Retina (tissue), 1 donor: ENCODE measurements around the gene NDUFAF2.
"Not testable (repeated sequence)": the region's sequence is repeated elsewhere in the genome, so short reads cannot be mapped to it uniquely, and the experiment has no call there.

Experiments
- DNase-seq: peaks from one replicate; pipeline ENCODE4 v3.0.0-alpha.2; 2016

The NDUFAF2 gene

GRCh38 chr5:61182449-61182848 lies 237.4 kb downstream of the NDUFAF2 start:
- DNase-seq: no peak

DNA sequence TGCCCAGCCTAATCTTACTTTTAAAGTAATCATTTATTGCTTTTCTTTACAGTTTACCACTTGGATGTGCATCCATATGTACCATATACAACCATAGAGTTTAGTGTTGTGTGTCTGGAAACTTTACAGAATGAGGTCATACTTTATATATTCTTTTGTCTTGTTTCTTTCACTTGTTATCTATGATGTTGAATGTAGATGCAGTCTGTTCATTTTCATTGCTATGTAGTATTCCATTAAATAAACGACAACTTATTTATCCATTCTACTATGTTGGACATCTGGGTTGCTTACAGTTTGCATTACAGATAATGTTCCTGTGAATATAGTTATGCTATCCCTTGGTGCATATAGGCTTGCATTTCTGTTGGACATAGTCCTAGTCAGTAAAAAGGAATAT lies 238.5 kb downstream of the NDUFAF2 start:
- DNase-seq: no peak

- no peak for DNase-seq
Observed at GRCh38 chr5:61184708-61185107, 239.7 kb downstream of the NDUFAF2 start.

DNA sequence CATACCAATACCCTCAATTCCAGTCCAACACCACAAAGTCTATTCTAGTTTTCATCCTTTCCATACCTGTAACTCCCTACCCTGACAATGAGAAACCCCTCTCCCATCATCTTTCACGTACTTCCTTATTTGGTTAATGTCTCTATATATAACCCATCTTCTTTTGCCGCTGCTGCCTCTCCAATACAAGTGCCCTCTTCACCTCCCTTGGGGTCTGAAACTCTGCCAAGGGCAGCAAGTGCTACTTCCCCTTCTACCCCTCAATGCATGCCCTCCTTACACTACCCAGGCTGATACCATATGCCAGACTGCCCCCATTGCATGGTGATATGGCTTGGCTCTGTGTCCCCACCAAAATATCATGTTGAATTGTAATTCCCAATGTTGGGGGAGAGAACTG lies 241.6 kb downstream of the NDUFAF2 start:
- DNase-seq: no peak

DNA sequence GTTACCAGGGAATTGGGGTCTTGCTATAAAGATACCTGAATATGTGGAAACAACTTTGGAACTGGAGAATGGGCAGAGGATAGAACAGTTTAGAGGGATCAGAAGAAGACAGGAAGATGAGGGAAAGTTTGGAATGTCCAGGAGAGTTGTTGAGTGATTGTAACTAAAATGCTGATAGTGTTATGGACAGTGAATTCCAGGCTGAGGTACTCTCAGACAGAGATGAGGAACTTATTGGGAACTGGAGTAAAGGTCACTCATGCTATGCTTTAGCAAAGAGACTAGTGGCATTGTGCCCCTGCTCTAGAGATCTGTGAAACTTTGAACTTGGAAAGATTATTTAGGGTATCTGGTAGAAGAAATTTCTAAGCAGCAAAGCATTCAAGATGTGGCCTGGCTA lies 242.3 kb downstream of the NDUFAF2 start:
- not testable (repeated sequence) for DNase-seq

DNA sequence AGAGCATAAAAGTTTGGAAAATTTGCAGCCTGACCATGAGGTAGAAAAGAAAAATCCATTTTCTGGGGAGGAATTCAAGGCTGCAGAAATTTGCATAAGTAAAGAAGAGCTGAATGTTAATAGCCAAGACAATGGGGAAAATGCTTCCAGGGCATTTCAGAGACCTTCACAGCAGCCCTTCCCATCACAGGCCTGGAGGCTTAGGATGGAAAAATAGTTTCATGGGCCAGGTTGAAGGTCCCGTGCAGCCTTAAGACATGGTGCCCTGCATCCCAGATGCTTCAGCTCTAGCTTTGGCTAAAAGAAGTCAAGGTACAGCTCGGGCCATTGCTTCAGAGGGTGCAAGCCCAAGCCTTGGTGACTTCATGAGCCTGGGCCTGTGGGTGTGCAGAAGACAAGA lies 242.8 kb downstream of the NDUFAF2 start:
- DNase-seq: not testable (repeated sequence)

GRCh38 chr5:61198606-61199005 lies 253.6 kb downstream of the NDUFAF2 start:
- DNase-seq: no peak

DNA sequence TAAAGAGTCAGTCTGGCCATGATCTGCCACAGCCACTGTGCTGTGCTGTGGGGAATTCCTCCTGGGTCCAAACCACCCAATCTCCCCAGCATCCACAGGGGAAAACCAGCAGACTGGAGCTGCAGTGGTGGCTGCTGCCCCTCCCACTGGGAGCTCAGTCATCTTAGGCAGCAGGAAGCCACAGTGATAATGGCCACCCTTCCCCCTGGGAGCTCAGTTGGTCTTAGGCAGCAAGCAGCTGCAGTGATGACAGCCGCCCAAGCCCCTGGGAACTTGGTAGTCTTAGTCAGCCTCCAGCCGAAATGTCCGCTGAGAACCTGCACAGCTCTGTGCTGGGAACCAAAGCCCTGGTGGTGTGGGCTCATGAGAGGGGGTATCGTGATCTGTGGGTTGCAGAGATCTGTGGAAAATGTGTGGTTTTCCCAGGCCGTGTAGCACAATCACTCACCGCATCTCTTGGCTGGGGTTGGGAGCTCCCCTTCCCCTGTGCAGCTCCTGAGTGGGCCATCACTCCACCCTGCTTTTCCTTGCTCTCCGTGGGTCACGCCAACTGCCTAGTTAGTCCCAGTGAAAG lies 255.7 kb downstream of the NDUFAF2 start:
- no peak for DNase-seq

DNA sequence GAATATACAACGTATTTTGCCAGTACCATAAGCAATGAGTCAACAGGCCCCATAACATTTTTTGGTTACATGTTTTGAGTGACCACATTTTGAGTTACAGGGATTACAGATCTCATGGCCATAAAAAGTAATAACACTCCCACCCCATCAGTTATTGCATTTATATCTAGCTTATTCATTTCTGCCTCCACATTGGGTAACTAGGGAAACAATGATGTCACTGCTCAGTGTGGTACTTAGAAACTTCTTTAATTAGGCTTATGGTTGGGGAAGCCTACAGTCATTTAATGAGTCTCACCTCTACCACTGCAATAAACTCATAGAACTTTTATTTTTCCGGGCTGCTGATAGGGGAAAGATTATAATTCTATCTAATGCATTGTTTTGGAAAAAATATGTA lies 257.2 kb downstream of the NDUFAF2 start:
- no peak for DNase-seq
